ENCODE data around the gene ZNF853. TPM values are rescaled to one million over a fixed set of nuclear protein-coding genes. Genes with fewer than 3 reads are reported as not detected.
A peak's percentile ranks its signal among the peaks of the same experiment; 100 is the strongest.

The ZNF853 gene
- total RNA-seq, 1 experiment from 2014 or later, result 12.3 TPM

- no peak for DNase-seq
- no peak for TF ChIP-seq CTCF (IDR thresholded peaks at IDR 0.05; ENCODE audit: insufficient read depth in 1 of 2, low read depth in 1 of 2, low read length in 1 of 2, severe bottlenecking in 1 of 2, unreplicated experiment in 1 of 2)
- no peaks in the 10 kb centered on the region for H3K27me3 ChIP-seq (replicated peaks; ENCODE audit: control insufficient read depth, insufficient read depth, low read length)
- no peak overlapping the region for H3K27ac Mint-ChIP-seq (ENCODE audit: unreplicated experiment)
- no TSS peak for BruUV-seq (replicated peaks)
- no peaks in the 10 kb centered on the region for H3K9me3 ChIP-seq
- H3K36me3 ChIP-seq (ENCODE audit: control insufficient read depth, insufficient read depth, low read length), result no peaks in the 10 kb centered on the region
- CTCF ChIA-PET, result no interaction called here
- POLR2A ChIA-PET, result interaction anchor here (0.6 kb wide), 1 partner anchor 96 kb away, joined by 5 read pairs; no protein-coding TSS in a partner anchor
- peaks cover 16% of the 10 kb centered on the region for H3K4me1 ChIP-seq
- H3K9me3 Mint-ChIP-seq (ENCODE audit: unreplicated experiment), result no peaks in the 10 kb centered on the region
- intact Hi-C loops (cut with micrococcal nuclease; ENCODE audit: unreplicated experiment), result loop anchor here (10.0 kb wide), 1 partner anchor 322 kb away; no protein-coding TSS in a partner anchor
- H3K4me3 ChIP-seq (ENCODE audit: low read depth, low read length), result no peak overlapping the region
- H3K4me1 Mint-ChIP-seq (ENCODE audit: low read depth, unreplicated experiment), result no peaks in the 10 kb centered on the region
- no peaks in the 10 kb centered on the region for H3K27me3 Mint-ChIP-seq (ENCODE audit: insufficient read depth, unreplicated experiment)
- peaks cover 11% of the 10 kb centered on the region for H3K36me3 Mint-ChIP-seq (ENCODE audit: insufficient read depth, unreplicated experiment)
- no peak overlapping the region for H3K4me3 Mint-ChIP-seq (ENCODE audit: unreplicated experiment)
Measured at GRCh38 chr7:6612819-6613218, 2.6 kb upstream of the ZNF853 start.

GRCh38 chr7:6613706-6614105, 1.7 kb upstream of the ZNF853 start:
- no peaks in the 10 kb centered on the region for H3K9me3 ChIP-seq
- Mint-ChIP-seq H3K9me3 (ENCODE audit: unreplicated experiment) (no peaks in the 10 kb centered on the region), H3K4me3 (ENCODE audit: unreplicated experiment) (peak overlapping the region; percentile 27), H3K27ac (ENCODE audit: unreplicated experiment) (no peak overlapping the region), H3K4me1 (ENCODE audit: low read depth, unreplicated experiment) (no peaks in the 10 kb centered on the region), H3K27me3 (ENCODE audit: insufficient read depth, unreplicated experiment) (no peaks in the 10 kb centered on the region), H3K36me3 (ENCODE audit: insufficient read depth, unreplicated experiment) (peaks cover 11% of the 10 kb centered on the region)
- no peak for TF ChIP-seq CTCF (IDR thresholded peaks at IDR 0.05; ENCODE audit: insufficient read depth in 1 of 2, low read depth in 1 of 2, low read length in 1 of 2, severe bottlenecking in 1 of 2, unreplicated experiment in 1 of 2)
- intact Hi-C loops (cut with micrococcal nuclease; ENCODE audit: unreplicated experiment), result loop anchor here (10.0 kb wide), 1 partner anchor 321 kb away; no protein-coding TSS in a partner anchor
- no peaks in the 10 kb centered on the region for H3K27me3 ChIP-seq (replicated peaks; ENCODE audit: control insufficient read depth, insufficient read depth, low read length)
- ChIA-PET POLR2A (no interaction called here), CTCF (no interaction called here)
- H3K4me3 ChIP-seq (ENCODE audit: low read depth, low read length), result no peak overlapping the region
- peaks cover 16% of the 10 kb centered on the region for H3K4me1 ChIP-seq
- BruUV-seq (replicated peaks), result no TSS peak
- no peaks in the 10 kb centered on the region for H3K36me3 ChIP-seq (ENCODE audit: control insufficient read depth, insufficient read depth, low read length)
- DNase-seq, result peak; percentile 53 to 71

- peak in 1 of 2 experiments; percentile 47 for DNase-seq
- no peaks in the 10 kb centered on the region for H3K36me3 Mint-ChIP-seq (ENCODE audit: insufficient read depth, unreplicated experiment)
- no peak for TF ChIP-seq CTCF (IDR thresholded peaks at IDR 0.05; ENCODE audit: insufficient read depth in 1 of 2, low read depth in 1 of 2, low read length in 1 of 2, severe bottlenecking in 1 of 2, unreplicated experiment in 1 of 2)
- no TSS peak for BruUV-seq (replicated peaks)
- H3K27ac Mint-ChIP-seq (ENCODE audit: unreplicated experiment), result no peak overlapping the region
- peak overlapping the region; percentile 76 for H3K4me3 Mint-ChIP-seq (ENCODE audit: unreplicated experiment)
- Histone ChIP-seq H3K4me3 (ENCODE audit: low read depth, low read length) (peak overlapping the region; percentile 61), H3K9me3 (no peaks in the 10 kb centered on the region), H3K27me3 (replicated peaks; ENCODE audit: control insufficient read depth, insufficient read depth, low read length) (no peaks in the 10 kb centered on the region), H3K4me1 (peaks cover 16% of the 10 kb centered on the region), H3K36me3 (ENCODE audit: control insufficient read depth, insufficient read depth, low read length) (no peaks in the 10 kb centered on the region)
- no peaks in the 10 kb centered on the region for H3K27me3 Mint-ChIP-seq (ENCODE audit: insufficient read depth, unreplicated experiment)
- POLR2A ChIA-PET, result no interaction called here
- no peaks in the 10 kb centered on the region for H3K4me1 Mint-ChIP-seq (ENCODE audit: low read depth, unreplicated experiment)
- intact Hi-C loops (cut with micrococcal nuclease; ENCODE audit: unreplicated experiment), result loop anchor here (10.0 kb wide), 1 partner anchor 319 kb away; no protein-coding TSS in a partner anchor
- no peaks in the 10 kb centered on the region for H3K9me3 Mint-ChIP-seq (ENCODE audit: unreplicated experiment)
- CTCF ChIA-PET, result no interaction called here
Measured at GRCh38 chr7:6615723-6616555, 529 bp downstream of the ZNF853 start.

All from Caco-2 (cell line).